HT1080 (cell line): Measurements from ENCODE around the gene TOM1. TPM values are rescaled to one million over a fixed set of nuclear protein-coding genes. Genes with fewer than 3 reads are reported as not detected.

ENCODE experiments used
- DNase-seq: peaks from one replicate; pipeline ENCODE4 v3.0.0-alpha.2; 2015; ENCODE audit warnings: low read depth
- total RNA-seq: library from RNA; depleted of rRNA; stranded (reverse); fragments of >200 nt; shearing (Covaris generic); gene quantifications from 2 replicates; pipeline ENCODE4 v1.2.3, GENCODE V29; 2014

The TOM1 gene
- total RNA-seq, 1 experiment from 2014 or later = 13.7 TPM

DNA sequence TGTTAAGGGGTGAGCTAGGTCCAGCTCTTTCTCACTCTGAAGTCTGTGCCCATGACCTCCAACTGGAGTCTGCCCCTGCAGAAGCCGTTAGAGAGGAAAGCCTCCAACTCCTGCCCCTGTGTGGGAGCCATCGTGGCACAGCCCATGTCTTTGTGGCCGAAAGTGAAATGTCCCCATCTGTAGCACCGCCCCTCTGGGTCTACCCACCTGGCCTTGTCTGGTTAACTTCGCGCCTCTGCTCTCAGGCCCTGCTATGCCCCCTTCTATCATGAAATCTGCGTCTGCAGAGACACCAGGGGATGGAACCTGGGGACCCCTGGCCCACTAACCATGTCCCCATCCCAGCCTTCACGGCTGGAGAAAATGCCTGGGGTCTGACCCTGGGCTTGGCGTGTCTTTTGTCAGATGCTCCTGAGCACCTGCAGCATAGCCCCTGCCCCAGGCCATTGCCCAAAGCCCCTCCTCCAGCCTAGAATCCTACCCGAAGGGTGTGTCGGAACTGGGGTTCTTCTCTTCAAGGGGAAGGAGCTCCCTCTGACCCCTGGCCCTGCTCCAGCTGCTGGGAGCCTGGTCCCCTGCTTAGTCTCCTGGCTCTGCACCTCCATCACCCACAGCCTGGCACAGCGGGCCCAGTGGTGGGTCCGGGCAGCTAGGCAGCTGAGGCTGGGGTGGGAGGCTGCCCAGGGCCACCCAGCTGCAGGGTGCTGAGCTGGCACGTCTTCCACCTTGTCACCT lies 45.4 kb downstream of the TOM1 start:
- DNase-seq = no peak

GRCh38 chr22:35345808-35346505 lies 46.3 kb downstream of the TOM1 start:
- DNase-seq = no peak

DNA sequence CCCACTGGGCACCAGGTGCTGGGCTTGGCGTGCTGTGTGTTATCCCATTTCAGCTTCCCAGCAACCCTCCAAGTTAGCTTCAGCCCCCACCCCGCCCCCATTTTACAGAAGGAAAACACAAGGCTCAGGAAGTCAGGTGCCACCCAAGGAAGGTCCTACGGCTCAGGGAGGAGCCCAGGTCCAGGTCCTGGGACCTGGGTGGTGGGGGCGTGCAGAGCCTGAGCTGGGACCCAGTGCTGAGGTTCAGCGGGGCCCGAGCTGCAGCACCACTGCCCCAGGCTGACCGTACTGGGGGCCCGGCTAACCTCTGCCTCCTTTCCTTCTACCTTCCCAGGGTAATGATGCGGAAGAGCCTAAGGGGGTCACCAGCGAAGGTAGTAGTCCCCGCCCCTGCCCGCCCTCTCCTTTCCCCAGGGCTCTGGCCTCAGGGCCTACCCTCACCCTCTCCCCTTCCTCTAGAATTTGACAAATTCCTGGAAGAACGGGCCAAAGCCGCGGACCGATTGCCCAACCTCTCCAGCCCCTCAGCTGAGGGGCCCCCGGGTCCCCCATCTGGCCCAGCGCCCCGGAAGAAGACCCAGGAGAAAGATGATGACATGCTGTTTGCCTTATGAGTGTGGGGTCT lies 47.0 kb downstream of the TOM1 start:
- DNase-seq = no peak

- DNase-seq = no peak
Observed at GRCh38 chr22:35347462-35347861, 47.8 kb downstream of the TOM1 start.

GRCh38 chr22:35348026-35348590 lies 48.4 kb downstream of the TOM1 start:
- DNase-seq = no peak

GRCh38 chr22:35348703-35349102 lies 49.0 kb downstream of the TOM1 start:
- no peak for DNase-seq

DNA sequence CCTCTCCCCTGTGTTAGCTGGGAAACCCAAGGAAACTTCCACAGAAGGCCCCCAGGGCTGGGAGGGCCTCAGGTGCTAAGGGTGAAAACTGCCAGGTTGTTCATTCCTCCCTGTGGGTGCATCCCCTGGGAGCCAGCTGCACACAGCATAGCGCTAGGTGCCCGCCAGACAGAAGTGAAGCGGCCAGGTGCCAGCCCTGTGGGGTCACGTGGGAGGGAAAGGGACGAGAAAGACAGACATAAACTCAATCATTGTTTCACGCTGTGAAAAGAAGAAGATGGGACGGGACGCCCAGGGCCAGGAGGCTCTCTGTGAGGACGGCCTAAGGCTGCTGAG lies 49.6 kb downstream of the TOM1 start:
- no peak for DNase-seq

DNA sequence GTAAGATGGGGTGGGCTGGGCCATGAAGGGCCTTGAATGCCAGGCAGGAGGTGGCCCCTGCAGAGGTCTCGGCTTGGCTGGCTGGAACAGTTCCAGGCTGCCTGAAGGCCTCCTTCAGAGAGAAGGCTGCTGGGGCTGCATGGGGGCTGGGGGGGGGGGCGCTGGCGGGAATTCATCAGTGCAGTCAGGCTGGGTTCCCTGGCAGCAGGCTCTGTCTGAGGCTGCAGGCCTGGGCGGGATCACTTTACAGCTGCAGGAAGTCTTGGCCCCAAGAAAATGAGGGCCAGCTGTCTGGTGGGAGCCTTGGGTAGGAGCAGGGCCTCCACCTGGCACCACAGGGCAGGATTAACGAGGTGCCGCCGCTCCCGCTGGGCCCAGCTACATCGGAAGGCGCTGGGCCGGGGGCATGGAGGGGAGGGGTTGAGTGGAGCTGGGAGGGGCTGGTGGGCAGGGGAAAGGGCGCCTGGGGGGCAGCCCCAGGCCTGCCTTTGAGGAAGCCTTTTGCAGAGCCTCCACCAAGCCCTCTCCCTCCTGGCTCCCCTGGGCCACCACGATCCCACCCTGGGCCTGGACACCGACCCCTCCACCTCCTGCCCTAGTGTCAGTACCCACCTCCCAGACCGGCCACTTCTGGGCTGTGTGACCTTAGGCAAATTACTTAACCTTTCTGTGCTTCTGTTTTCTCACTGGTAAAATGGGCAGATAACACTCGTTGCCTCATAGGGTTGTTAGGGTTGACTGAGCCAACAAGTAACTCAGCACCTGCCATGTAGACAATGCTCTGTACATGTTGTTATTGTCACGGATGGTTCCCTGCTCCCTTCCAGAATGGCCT lies 50.2 kb downstream of the TOM1 start:
- DNase-seq = no peak

- DNase-seq = peak; percentile 89
Observed at GRCh38 chr22:35350539-35351503, 51.1 kb downstream of the TOM1 start.

- no peak for DNase-seq
Observed at GRCh38 chr22:35352214-35353111, 52.8 kb downstream of the TOM1 start.

DNA sequence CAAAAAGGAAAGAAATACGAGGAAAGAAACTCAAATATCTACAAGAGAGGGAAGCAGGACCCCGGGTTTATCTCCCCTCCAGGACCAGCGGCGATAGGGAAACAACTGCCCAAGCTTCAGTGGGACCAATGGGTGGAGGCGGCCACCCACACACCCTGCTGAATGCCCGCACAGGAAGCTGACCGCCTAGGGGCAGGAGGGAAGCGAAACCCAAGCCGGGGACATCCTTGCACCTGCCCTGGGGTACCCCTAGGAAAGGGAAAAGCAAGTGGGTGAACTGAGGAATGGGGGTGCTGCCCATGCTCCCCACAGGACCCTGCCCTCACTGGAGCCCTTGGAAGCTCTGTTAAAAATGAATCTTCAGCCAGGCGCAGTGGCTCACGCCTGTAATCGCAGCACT lies 53.6 kb downstream of the TOM1 start:
- DNase-seq = no peak

DNA sequence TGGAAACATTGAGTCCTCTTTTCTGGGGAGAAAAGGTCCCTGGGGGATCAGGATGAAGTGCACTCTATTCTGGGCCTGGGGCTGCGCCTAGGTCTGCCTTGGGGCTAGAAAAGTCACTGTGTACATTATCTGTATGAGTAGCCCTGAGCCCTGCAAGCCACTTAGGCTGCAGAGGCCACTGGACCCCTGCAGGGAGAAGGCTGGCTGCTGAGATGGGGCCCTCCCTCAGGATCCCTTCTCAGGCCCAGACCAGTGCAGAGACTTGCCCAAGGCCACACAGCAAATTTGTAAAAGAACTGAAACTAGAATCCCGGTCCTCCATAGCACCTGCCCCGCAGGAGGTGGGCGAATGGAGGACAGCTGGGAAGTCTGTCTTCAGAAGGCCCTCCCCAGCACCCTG lies 54.4 kb downstream of the TOM1 start:
- no peak for DNase-seq

DNA sequence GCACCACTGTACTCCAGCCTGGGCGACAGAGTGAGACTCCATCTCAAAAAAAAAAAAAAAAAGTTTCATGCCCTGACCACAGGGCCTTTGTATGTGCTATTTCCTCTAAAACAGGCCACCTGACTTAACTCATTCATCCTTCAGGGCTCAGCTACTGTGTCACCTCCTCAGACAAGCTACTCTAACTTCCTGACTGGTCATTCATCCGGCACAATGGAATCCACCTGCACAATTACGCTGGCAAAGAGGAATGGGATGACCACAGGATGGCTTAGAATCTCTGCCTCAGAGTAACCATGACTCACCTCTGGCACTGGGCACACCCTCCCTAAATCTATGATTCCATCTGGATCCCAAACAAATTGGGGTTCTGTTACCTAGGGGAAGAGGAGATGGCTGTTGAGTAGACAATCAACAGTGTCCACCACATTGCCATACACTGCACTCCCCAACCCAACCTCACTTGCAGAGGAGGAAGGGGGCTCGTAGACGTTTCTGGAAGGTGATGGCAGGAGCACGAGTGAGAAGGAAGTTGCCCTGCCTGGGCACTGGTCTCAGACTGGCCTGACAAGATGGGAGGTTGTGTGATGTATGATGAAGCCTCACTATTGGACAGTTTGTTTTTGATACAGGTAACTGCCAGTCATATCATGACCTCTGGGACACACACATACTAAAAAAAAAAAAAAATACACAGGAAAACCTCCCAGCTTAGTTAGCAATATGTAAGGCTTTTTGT lies 58.4 kb downstream of the TOM1 start:
- peak; percentile 95 for DNase-seq

- DNase-seq = no peak
Observed at GRCh38 chr22:35359380-35360065, 59.8 kb downstream of the TOM1 start.

- no peak for DNase-seq
Observed at GRCh38 chr22:35361001-35361558, 61.4 kb downstream of the TOM1 start.

DNA sequence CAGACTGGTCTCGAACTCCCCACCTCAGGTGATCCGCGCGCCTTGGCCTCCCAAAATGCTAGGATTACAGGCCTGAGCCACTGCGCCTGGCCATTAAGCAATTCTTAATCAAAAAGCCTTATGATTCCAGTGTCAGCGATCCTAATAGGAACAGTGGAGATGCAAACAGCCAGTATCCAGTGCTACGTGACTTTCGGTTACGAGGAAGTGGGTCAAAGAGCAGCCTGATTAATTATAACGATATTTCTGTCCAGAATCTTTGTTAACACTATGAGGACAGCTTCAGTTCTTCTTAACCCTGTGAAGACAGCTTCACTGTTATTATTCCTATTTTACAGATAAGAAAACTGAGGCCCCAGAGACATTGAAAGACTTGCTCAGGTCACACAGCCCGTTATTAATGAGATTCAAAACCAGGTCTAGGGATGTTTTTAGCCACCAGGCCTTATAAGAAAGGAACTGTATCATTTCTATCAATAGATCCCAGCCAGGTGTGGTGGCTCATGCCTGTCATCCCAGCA lies 63.9 kb downstream of the TOM1 start:
- no peak for DNase-seq

- peak; percentile 73 for DNase-seq
Observed at GRCh38 chr22:35364230-35364629, 64.5 kb downstream of the TOM1 start.
